Activated CD4-positive, alpha-beta memory T cell treated with anti-CD3 and anti-CD28 coated beads for 36 hours (primary cell): Measurements from ENCODE around the gene MAB21L4. TPM values are rescaled to one million over a fixed set of nuclear protein-coding genes. Genes with fewer than 3 reads are reported as not detected.

ENCODE experiments used
- CTCF ChIA-PET: fragments of 350-600 bp; sonication (Branson Sonifier 250); formaldehyde crosslinking; loops from one replicate; lab custom pipeline; 2021; ENCODE audit warnings: antibody characterized with exemption, inconsistent platforms; lab: Charles Lee
- POLR2A ChIA-PET: fragments of 350-600 bp; sonication (Branson Sonifier 250); formaldehyde crosslinking; loops from one replicate; lab custom pipeline; 2021; ENCODE audit warnings: antibody characterized with exemption; lab: Charles Lee
- DNase-seq: peaks from one replicate; pipeline ENCODE4 v3.0.0-alpha.2; 2020
- H3K27ac Mint-ChIP-seq: one replicate; pipeline ENCODE4 v1.8.0; 2021; ENCODE audit warnings: mixed read lengths
- H3K27me3 Mint-ChIP-seq: one replicate; pipeline ENCODE4 v1.8.0; 2021; ENCODE audit warnings: mixed read lengths
- H3K36me3 Mint-ChIP-seq: one replicate; pipeline ENCODE4 v1.8.0; 2021; ENCODE audit warnings: mixed read lengths
- H3K4me1 Mint-ChIP-seq: one replicate; pipeline ENCODE4 v1.8.0; 2021; ENCODE audit warnings: low read depth, mixed read lengths
- H3K4me3 Mint-ChIP-seq: one replicate; pipeline ENCODE4 v1.8.0; 2021; ENCODE audit warnings: mild to moderate bottlenecking, mixed read lengths
- H3K9me3 Mint-ChIP-seq: one replicate; pipeline ENCODE4 v1.8.0; 2021; ENCODE audit warnings: mixed read lengths
- intact Hi-C: fragments of 100-400 bp; cut with micrococcal nuclease; formaldehyde crosslinking; loops from one replicate; pipeline ENCODE4 v1.15.1; 2023
- total RNA-seq, 2 experiments: library from RNA; stranded (reverse); gene quantifications; one replicate each; pipeline ENCODE4 v1.2.3, GENCODE V29; 2021

MAB21L4 gene
- total RNA-seq, 2 experiments from 2014 or later: not detected

GRCh38 chr2:240886023-240886565, 9.9 kb downstream of the MAB21L4 start:
- H3K27me3 Mint-ChIP-seq: no peaks in the 10 kb centered on the region
- H3K9me3 Mint-ChIP-seq: no peaks in the 10 kb centered on the region
- ChIA-PET CTCF (no interaction called here), POLR2A (no interaction called here)
- intact Hi-C loops: no loop called here
- DNase-seq: no peak
- H3K4me3 Mint-ChIP-seq: no peak overlapping the region
- H3K36me3 Mint-ChIP-seq: no peaks in the 10 kb centered on the region
- H3K27ac Mint-ChIP-seq: no peak overlapping the region
- H3K4me1 Mint-ChIP-seq: no peaks in the 10 kb centered on the region

GRCh38 chr2:240885566-240885965, 10.4 kb downstream of the MAB21L4 start:
- Mint-ChIP-seq H3K4me1 (no peaks in the 10 kb centered on the region), H3K27ac (no peak overlapping the region), H3K27me3 (no peaks in the 10 kb centered on the region), H3K4me3 (no peak overlapping the region), H3K9me3 (no peaks in the 10 kb centered on the region), H3K36me3 (no peaks in the 10 kb centered on the region)
- POLR2A ChIA-PET: no interaction called here
- CTCF ChIA-PET: no interaction called here
- intact Hi-C loops: no loop called here
- no peak for DNase-seq

GRCh38 chr2:240884745-240885144, 11.2 kb downstream of the MAB21L4 start:
- H3K9me3 Mint-ChIP-seq: no peaks in the 10 kb centered on the region
- H3K4me3 Mint-ChIP-seq: no peak overlapping the region
- CTCF ChIA-PET: no interaction called here
- H3K27me3 Mint-ChIP-seq: no peaks in the 10 kb centered on the region
- no peak for DNase-seq
- no peaks in the 10 kb centered on the region for H3K4me1 Mint-ChIP-seq
- no peak overlapping the region for H3K27ac Mint-ChIP-seq
- no peaks in the 10 kb centered on the region for H3K36me3 Mint-ChIP-seq
- POLR2A ChIA-PET: no interaction called here
- intact Hi-C loops: no loop called here

GRCh38 chr2:240884221-240884620, 11.7 kb downstream of the MAB21L4 start:
- Mint-ChIP-seq H3K27ac (no peak overlapping the region), H3K4me1 (no peaks in the 10 kb centered on the region), H3K9me3 (no peaks in the 10 kb centered on the region), H3K27me3 (no peaks in the 10 kb centered on the region), H3K4me3 (no peak overlapping the region), H3K36me3 (no peaks in the 10 kb centered on the region)
- intact Hi-C loops: no loop called here
- no peak for DNase-seq
- ChIA-PET CTCF (no interaction called here), POLR2A (no interaction called here)

- H3K36me3 Mint-ChIP-seq: no peaks in the 10 kb centered on the region
- DNase-seq: no peak
- no peak overlapping the region for H3K27ac Mint-ChIP-seq
- ChIA-PET POLR2A (no interaction called here), CTCF (no interaction called here)
- no peaks in the 10 kb centered on the region for H3K4me1 Mint-ChIP-seq
- H3K9me3 Mint-ChIP-seq: no peaks in the 10 kb centered on the region
- no peak overlapping the region for H3K4me3 Mint-ChIP-seq
- no peaks in the 10 kb centered on the region for H3K27me3 Mint-ChIP-seq
- intact Hi-C loops: no loop called here
Observed at GRCh38 chr2:240881913-240882312, 14.0 kb downstream of the MAB21L4 start.

GRCh38 chr2:240879105-240879504, 16.9 kb downstream of the MAB21L4 start:
- no peak overlapping the region for H3K4me3 Mint-ChIP-seq
- CTCF ChIA-PET: interaction anchor here (1.1 kb wide), 1 partner anchor 77 kb away, joined by 3 read pairs; no protein-coding TSS in a partner anchor
- POLR2A ChIA-PET: no interaction called here
- no peak for DNase-seq
- no peaks in the 10 kb centered on the region for H3K36me3 Mint-ChIP-seq
- intact Hi-C loops: no loop called here
- H3K27me3 Mint-ChIP-seq: no peaks in the 10 kb centered on the region
- no peaks in the 10 kb centered on the region for H3K9me3 Mint-ChIP-seq
- H3K4me1 Mint-ChIP-seq: no peaks in the 10 kb centered on the region
- H3K27ac Mint-ChIP-seq: no peak overlapping the region

- Mint-ChIP-seq H3K4me3 (no peak overlapping the region), H3K36me3 (no peaks in the 10 kb centered on the region), H3K27ac (no peak overlapping the region), H3K27me3 (no peaks in the 10 kb centered on the region), H3K4me1 (no peaks in the 10 kb centered on the region), H3K9me3 (no peaks in the 10 kb centered on the region)
- CTCF ChIA-PET: no interaction called here
- POLR2A ChIA-PET: no interaction called here
- intact Hi-C loops: no loop called here
- no peak for DNase-seq
Observed at GRCh38 chr2:240878341-240878936, 17.5 kb downstream of the MAB21L4 start.

- H3K27me3 Mint-ChIP-seq: no peaks in the 10 kb centered on the region
- intact Hi-C loops: no loop called here
- DNase-seq: no peak
- H3K4me3 Mint-ChIP-seq: no peak overlapping the region
- no peaks in the 10 kb centered on the region for H3K36me3 Mint-ChIP-seq
- CTCF ChIA-PET: no interaction called here
- H3K4me1 Mint-ChIP-seq: no peaks in the 10 kb centered on the region
- no peaks in the 10 kb centered on the region for H3K9me3 Mint-ChIP-seq
- POLR2A ChIA-PET: no interaction called here
- H3K27ac Mint-ChIP-seq: no peak overlapping the region
Observed at GRCh38 chr2:240877460-240878340, 18.3 kb downstream of the MAB21L4 start.

GRCh38 chr2:240876475-240877251, 19.3 kb downstream of the MAB21L4 start:
- H3K27me3 Mint-ChIP-seq: no peaks in the 10 kb centered on the region
- no peak overlapping the region for H3K27ac Mint-ChIP-seq
- no peaks in the 10 kb centered on the region for H3K36me3 Mint-ChIP-seq
- POLR2A ChIA-PET: no interaction called here
- intact Hi-C loops: no loop called here
- H3K4me3 Mint-ChIP-seq: no peak overlapping the region
- CTCF ChIA-PET: interaction anchor here (0.7 kb wide), 1 partner anchor 38 kb away, joined by 3 read pairs; no protein-coding TSS in a partner anchor
- DNase-seq: no peak
- no peaks in the 10 kb centered on the region for H3K9me3 Mint-ChIP-seq
- H3K4me1 Mint-ChIP-seq: no peaks in the 10 kb centered on the region

GRCh38 chr2:240876035-240876474, 19.9 kb downstream of the MAB21L4 start:
- POLR2A ChIA-PET: no interaction called here
- Mint-ChIP-seq H3K36me3 (no peaks in the 10 kb centered on the region), H3K4me3 (no peak overlapping the region), H3K4me1 (no peaks in the 10 kb centered on the region), H3K27ac (no peak overlapping the region), H3K9me3 (no peaks in the 10 kb centered on the region), H3K27me3 (no peaks in the 10 kb centered on the region)
- CTCF ChIA-PET: interaction anchor here (0.7 kb wide), 1 partner anchor 39 kb away, joined by 3 read pairs; no protein-coding TSS in a partner anchor
- DNase-seq: no peak
- intact Hi-C loops: no loop called here

- CTCF ChIA-PET: no interaction called here
- no peaks in the 10 kb centered on the region for H3K27me3 Mint-ChIP-seq
- no peaks in the 10 kb centered on the region for H3K4me1 Mint-ChIP-seq
- no peak overlapping the region for H3K4me3 Mint-ChIP-seq
- no peak for DNase-seq
- no peaks in the 10 kb centered on the region for H3K9me3 Mint-ChIP-seq
- intact Hi-C loops: no loop called here
- POLR2A ChIA-PET: no interaction called here
- H3K27ac Mint-ChIP-seq: no peak overlapping the region
- H3K36me3 Mint-ChIP-seq: no peaks in the 10 kb centered on the region
Observed at GRCh38 chr2:240875228-240876034, 20.5 kb downstream of the MAB21L4 start.
